Measurements from ENCODE around the gene DTNA.

The DTNA gene

GRCh38 chr18:34807106-34807796, 97.2 kb downstream of the DTNA start:
- no peak for FAIRE-seq

- no peak for FAIRE-seq
These were observed 98.3 kb downstream of the DTNA start for GRCh38 chr18:34808389-34808788.

GRCh38 chr18:34809451-34810072, 99.5 kb downstream of the DTNA start:
- FAIRE-seq: no peak

- FAIRE-seq: no peak
These were observed 106.1 kb downstream of the DTNA start for GRCh38 chr18:34816183-34816582.

- no peak for FAIRE-seq
These were observed 107.5 kb downstream of the DTNA start for GRCh38 chr18:34817636-34818035.

GRCh38 chr18:34818064-34818463, 108.0 kb downstream of the DTNA start:
- no peak for FAIRE-seq

GRCh38 chr18:34820360-34821065, 110.4 kb downstream of the DTNA start:
- no peak for FAIRE-seq

GRCh38 chr18:34821669-34822210, 111.6 kb downstream of the DTNA start:
- no peak for FAIRE-seq

GRCh38 chr18:34828093-34828492, 118.0 kb downstream of the DTNA start:
- no peak for FAIRE-seq

- FAIRE-seq: no peak
These were observed 124.8 kb downstream of the DTNA start for GRCh38 chr18:34834897-34835296.

GRCh38 chr18:34835466-34835865, 125.4 kb downstream of the DTNA start:
- no peak for FAIRE-seq

- no peak for FAIRE-seq
These were observed 127.7 kb downstream of the DTNA start for GRCh38 chr18:34837769-34838272.

- FAIRE-seq: no peak
These were observed 128.6 kb downstream of the DTNA start for GRCh38 chr18:34838669-34839068.

GRCh38 chr18:34840256-34840826, 130.2 kb downstream of the DTNA start:
- FAIRE-seq: no peak

- FAIRE-seq: no peak
These were observed 131.8 kb downstream of the DTNA start for GRCh38 chr18:34841891-34842290.

- FAIRE-seq: no peak
These were observed 134.0 kb downstream of the DTNA start for GRCh38 chr18:34844072-34844471.

GRCh38 chr18:34844732-34845459, 134.8 kb downstream of the DTNA start:
- no peak for FAIRE-seq

- no peak for FAIRE-seq
These were observed 137.3 kb downstream of the DTNA start for GRCh38 chr18:34847408-34847807.

- no peak for FAIRE-seq
These were observed 138.1 kb downstream of the DTNA start for GRCh38 chr18:34848156-34848555.

- FAIRE-seq: no peak
These were observed 138.6 kb downstream of the DTNA start for GRCh38 chr18:34848695-34849094.

- no peak for FAIRE-seq
These were observed 147.2 kb downstream of the DTNA start for GRCh38 chr18:34857320-34857719.

GRCh38 chr18:34858188-34858587, 148.1 kb downstream of the DTNA start:
- FAIRE-seq: no peak

All from colon (tissue), 2 donors.